Testis (tissue), 3 donors: ENCODE measurements around the gene TK2. TPM values are rescaled to one million over a fixed set of nuclear protein-coding genes. Genes with fewer than 3 reads are reported as not detected.

Experiments used
- DNase-seq: peaks from one replicate; pipeline ENCODE4 v3.0.0-alpha.2; 2019
- H3K27ac ChIP-seq, 2 donors: fragments of 200-600 bp; sonication (generic); one replicate each; pipeline ENCODE4 v1.5.1; 2019
- H3K27me3 ChIP-seq: fragments of 200-600 bp; sonication (generic); one replicate; pipeline ENCODE4 v1.5.1; 2019
- H3K36me3 ChIP-seq: fragments of 200-600 bp; sonication (generic); one replicate; pipeline ENCODE4 v1.5.1; 2017; ENCODE audit warnings: low read depth; ENCODE audit errors: missing control alignments
- H3K4me1 ChIP-seq: fragments of 200-600 bp; sonication (generic); one replicate; pipeline ENCODE4 v1.5.1; 2019
- H3K4me3 ChIP-seq, 2 donors: fragments of 200-600 bp; sonication (generic); one replicate each; pipeline ENCODE4 v1.5.1; 2017 to 2019
- H3K9me3 ChIP-seq: fragments of 200-600 bp; sonication (generic); one replicate; pipeline ENCODE4 v1.5.1; 2017
- POLR2A ChIP-seq: fragments of 450-650 bp; IDR thresholded peaks from one replicate; pipeline ENCODE4 v1.6.1; 2017; ENCODE audit warnings: antibody characterized with exemption, mild to moderate bottlenecking, moderate library complexity
- WGBS, 2 donors: methylation state at CpG; one replicate each; pipeline ENCODE4 v1.1.5; 2018; 5-methylcytosine and 5-hydroxymethylcytosine counted together
- intact Hi-C: fragments of 100-400 bp; cut with DNase I; formaldehyde crosslinking; loops from one replicate; pipeline ENCODE4 v1.15.1; 2023; ENCODE audit warnings: low total_unique reads
- polyA plus RNA-seq: library from polyadenylated mRNA; stranded (reverse); fragments of 350-450 nt; fragmentation: Illumina TruSeq; extraction: RNeasy Lipid Tissue Mini Kit (QIAGEN cat#74804); gene quantifications from one replicate; pipeline ENCODE4 v1.2.3, GENCODE V29; 2014; ENCODE audit warnings: low read depth, low replicate concordance; ENCODE audit not compliant: insufficient read depth
- total RNA-seq, 2 donors: library from RNA; depleted of rRNA; stranded (reverse); fragments of >200 nt; gene quantifications; one replicate each; pipeline ENCODE4 v1.2.3, GENCODE V29; 2016
- TF ChIP-seq, protein P1 (sequence below), 3 experiments: fragments of 450-650 bp in 2 of 3; fragments of 200-600 bp in 1 of 3; sonication (generic) in 1 of 3; IDR thresholded peaks; one replicate each; pipeline ENCODE4 v1.5.1; 2016 to 2019; ENCODE audit warnings: antibody characterized with exemption in 3 of 3, mild to moderate bottlenecking in 2 of 3, moderate library complexity in 1 of 3

Gene TK2
- total and polyA plus RNA-seq, 3 donors from 2014 or later, result 51.7 to 73.4 (median 66.8) TPM

DNA sequence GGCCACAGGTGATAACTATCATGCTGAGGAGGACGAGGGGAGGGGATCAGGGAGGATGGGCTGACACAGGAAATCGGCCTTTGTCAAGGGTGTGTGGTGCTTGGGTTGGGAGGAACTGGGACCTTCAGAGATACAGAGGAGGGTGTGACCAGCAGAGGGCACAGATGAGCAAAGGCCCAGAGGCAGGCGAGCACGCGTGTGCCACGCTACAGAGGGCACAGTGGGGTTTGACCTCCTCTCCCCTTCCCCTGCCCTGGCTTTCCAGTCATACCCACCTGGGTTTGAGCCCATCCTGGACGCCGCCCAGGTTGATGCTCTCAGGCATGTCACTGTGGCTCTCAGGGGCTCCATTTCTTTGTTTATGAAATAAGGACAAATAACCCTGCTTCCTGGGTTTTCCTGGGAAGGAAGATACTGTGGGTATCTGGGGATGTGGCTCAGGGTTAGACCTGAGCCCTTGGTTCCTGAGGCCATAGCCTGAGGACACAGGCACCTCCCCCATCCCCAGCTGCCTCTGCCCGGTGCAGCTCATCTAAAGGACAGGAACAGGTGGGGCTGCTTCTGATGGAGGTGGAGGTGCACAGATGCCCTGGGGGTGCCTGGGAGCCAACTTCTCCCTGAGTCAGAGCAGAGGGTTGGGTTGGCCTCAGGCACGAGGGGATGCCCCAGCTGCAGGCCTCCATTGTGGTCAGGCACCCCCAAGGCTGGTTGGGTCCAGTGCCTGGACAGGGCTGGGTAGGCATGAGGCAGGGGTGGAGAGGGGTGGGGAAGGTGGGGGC, 71.0 kb downstream of the TK2 start:
- Histone ChIP-seq H3K27me3 (no peaks in the 10 kb centered on the region), H3K4me1 (peaks cover 21% of the 10 kb centered on the region), H3K4me3 (no peak overlapping the region), H3K36me3 (no peaks in the 10 kb centered on the region), H3K9me3 (no peaks in the 10 kb centered on the region), H3K27ac (no peak overlapping the region)
- WGBS, 2 donors, result 36 to 44% methylated on average over 9 to 10 of the region's 10 CpGs
- TF ChIP-seq, protein P1, sequence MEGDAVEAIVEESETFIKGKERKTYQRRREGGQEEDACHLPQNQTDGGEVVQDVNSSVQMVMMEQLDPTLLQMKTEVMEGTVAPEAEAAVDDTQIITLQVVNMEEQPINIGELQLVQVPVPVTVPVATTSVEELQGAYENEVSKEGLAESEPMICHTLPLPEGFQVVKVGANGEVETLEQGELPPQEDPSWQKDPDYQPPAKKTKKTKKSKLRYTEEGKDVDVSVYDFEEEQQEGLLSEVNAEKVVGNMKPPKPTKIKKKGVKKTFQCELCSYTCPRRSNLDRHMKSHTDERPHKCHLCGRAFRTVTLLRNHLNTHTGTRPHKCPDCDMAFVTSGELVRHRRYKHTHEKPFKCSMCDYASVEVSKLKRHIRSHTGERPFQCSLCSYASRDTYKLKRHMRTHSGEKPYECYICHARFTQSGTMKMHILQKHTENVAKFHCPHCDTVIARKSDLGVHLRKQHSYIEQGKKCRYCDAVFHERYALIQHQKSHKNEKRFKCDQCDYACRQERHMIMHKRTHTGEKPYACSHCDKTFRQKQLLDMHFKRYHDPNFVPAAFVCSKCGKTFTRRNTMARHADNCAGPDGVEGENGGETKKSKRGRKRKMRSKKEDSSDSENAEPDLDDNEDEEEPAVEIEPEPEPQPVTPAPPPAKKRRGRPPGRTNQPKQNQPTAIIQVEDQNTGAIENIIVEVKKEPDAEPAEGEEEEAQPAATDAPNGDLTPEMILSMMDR (IDR thresholded peaks at IDR 0.05), result peak; percentile 50 to 72 (median 61)
- no peak for TF ChIP-seq POLR2A
- intact Hi-C loops, result loop anchor here (10.0 kb wide), 1 partner anchor 74 kb away; no protein-coding TSS in a partner anchor
- peak; percentile 84 for DNase-seq

DNA sequence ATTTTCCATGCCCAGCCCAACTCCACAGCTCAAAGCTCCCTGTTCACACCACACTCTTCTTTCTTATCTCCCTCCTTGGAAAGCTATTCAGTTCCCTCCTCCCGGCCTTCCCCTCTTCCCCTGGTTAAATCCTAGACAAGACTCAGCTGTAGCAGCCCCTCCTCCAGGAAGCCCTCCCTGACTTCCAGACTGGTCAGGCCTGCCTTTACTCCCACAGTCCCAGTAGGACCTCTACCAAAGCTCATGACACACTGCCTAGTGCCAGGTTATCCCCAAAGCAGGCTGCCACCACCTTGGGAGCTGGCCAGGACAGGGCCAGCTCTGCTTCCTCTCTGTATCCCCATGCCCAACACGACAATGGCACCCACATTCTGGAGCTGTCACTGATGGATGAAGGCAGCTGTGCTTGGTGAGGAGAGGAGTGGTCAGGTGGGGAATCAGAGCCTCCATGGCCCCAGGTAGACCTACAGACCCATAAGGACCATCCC, 72.8 kb downstream of the TK2 start:
- Histone ChIP-seq H3K4me1 (peaks cover 7% of the 10 kb centered on the region), H3K9me3 (no peaks in the 10 kb centered on the region), H3K36me3 (no peaks in the 10 kb centered on the region), H3K27me3 (no peaks in the 10 kb centered on the region), H3K27ac (no peak overlapping the region), H3K4me3 (no peak overlapping the region)
- intact Hi-C loops, result loop anchor here (10.0 kb wide), 1 partner anchor 72 kb away; no protein-coding TSS in a partner anchor
- 36 to 49% methylated on average over 1 to 2 of the region's 2 CpGs for WGBS, 2 donors
- no peak for TF ChIP-seq POLR2A
- TF ChIP-seq, protein P1 (IDR thresholded peaks at IDR 0.05), result no peak
- DNase-seq, result no peak

DNA sequence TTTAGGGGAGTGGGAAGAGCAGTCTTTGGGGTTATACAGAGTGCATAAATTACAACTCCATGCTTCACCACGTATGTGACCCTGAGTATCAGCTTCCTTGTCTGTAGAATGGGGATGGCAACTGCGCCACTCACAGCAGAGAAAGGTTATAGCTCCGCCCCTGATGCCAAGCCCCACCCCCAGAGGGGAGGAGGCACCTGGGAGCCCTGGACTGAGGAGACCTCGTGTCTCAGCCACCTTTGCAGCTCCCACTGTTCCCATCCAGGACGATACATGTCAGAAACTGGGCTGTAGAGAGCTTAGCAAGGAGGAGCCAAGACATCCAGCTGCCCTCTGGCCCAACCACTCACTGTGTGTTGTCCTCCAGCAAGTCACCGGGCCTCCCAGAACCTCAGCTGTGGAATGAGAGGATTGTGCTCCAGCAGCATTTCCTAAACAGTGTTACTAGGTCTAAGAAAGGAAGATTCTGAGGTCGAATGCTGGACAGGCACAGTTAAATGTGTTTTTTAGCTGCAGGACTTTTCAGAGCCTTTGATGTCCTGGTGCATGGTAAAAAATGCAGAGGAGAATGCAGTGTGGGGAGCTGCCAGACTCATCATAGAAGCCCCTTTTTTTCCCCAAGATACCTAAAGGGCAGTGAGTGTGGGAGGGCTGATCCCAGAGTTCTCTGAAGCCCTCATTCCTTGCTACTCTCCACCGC, 73.4 kb downstream of the TK2 start:
- 40 to 43% methylated on average over 5 to 8 of the region's 8 CpGs for WGBS, 2 donors
- no peak for DNase-seq
- Histone ChIP-seq H3K4me3 (no peak overlapping the region), H3K27ac (no peak overlapping the region), H3K9me3 (no peaks in the 10 kb centered on the region), H3K27me3 (no peaks in the 10 kb centered on the region), H3K36me3 (no peaks in the 10 kb centered on the region), H3K4me1 (peaks cover 1% of the 10 kb centered on the region)
- TF ChIP-seq, protein P1 (IDR thresholded peaks at IDR 0.05), result no peak
- TF ChIP-seq POLR2A, result no peak
- intact Hi-C loops, result loop anchor here (10.0 kb wide), 1 partner anchor 72 kb away; no protein-coding TSS in a partner anchor

DNA sequence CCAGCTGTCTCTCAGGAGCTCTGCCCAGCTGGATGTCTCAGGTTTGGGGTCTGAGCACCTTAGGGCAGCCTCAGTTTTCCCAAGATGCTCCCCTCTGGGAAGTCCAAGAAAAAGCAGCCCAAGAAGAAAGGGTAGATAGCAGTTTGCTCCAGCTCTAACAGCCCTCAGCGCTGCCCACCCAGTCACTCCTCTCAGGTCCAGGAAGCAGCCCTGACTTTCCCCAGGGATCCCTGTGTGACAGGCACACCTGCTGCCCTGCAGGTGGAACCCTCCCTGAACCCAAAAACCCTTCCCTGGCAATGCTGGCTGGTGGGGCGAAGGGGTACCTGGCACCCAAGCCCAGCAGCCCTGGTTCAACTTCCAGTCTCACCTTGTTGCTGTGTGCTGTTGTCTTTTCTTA, 74.7 kb downstream of the TK2 start:
- no peak for TF ChIP-seq POLR2A
- TF ChIP-seq, protein P1 (IDR thresholded peaks at IDR 0.05), result no peak
- intact Hi-C loops, result loop anchor here (10.0 kb wide), 1 partner anchor 70 kb away; no protein-coding TSS in a partner anchor
- no peaks in the 10 kb centered on the region for H3K36me3 ChIP-seq
- WGBS, 2 donors, result 78 to 93% methylated on average over 2 of the region's 2 CpGs
- no peaks in the 10 kb centered on the region for H3K4me1 ChIP-seq
- H3K9me3 ChIP-seq, result no peaks in the 10 kb centered on the region
- H3K27me3 ChIP-seq, result no peaks in the 10 kb centered on the region
- DNase-seq, result no peak
- H3K27ac ChIP-seq, result no peak overlapping the region
- H3K4me3 ChIP-seq, result no peak overlapping the region
